ENCODE measurements around the gene TMEM140. TPM values are rescaled to one million over a fixed set of nuclear protein-coding genes. Genes with fewer than 3 reads are reported as not detected.

Gene TMEM140
- total and polyA plus RNA-seq, 9 of the 15 experiments (the other 6 are each of a cell fraction or from before 2014, with no cell fraction given) = 0.03 to 0.82 (median 0.23) TPM

GRCh38 chr7:135208102-135208793 lies 60.4 kb downstream of the TMEM140 start:
- Histone ChIP-seq H3K79me2 (ENCODE audit: control insufficient read depth, insufficient read depth, low read length) (no peaks in the 10 kb centered on the region), H3K36me3 (ENCODE audit: control insufficient read depth, insufficient read depth, low read length) (peaks cover 11% of the 10 kb centered on the region; the same call in 2 of the 3 replicates), H3K27ac (ENCODE audit: extremely low read depth, low read depth, low read length) (no peak overlapping the region), H3K4me1 (replicated peaks in 1 of 2; ENCODE audit: control insufficient read depth in 2 of 2, insufficient read depth in 2 of 2, low read length in 2 of 2) (peaks cover 16 to 27% of the 10 kb centered on the region in 2 experiments), H3K9ac (ENCODE audit: insufficient read depth in 1 of 2, low read depth in 2 of 2, low read length in 2 of 2) (peak overlapping the region in 1 of 2 experiments; percentile 69; a peak in 1 of 4 replicates), H3K27me3 (ENCODE audit: control insufficient read depth in 2 of 2, insufficient read depth in 2 of 2, low read length in 2 of 2) (no peaks in the 10 kb centered on the region; a peak in 1 of 5 replicates), H2AFZ (ENCODE audit: low read depth, low read length) (no peak overlapping the region), H3K9me1 (ENCODE audit: control insufficient read depth, insufficient read depth, low read length) (no peaks in the 10 kb centered on the region), H3K9me3 (replicated peaks; ENCODE audit: control insufficient read depth, insufficient read depth, low read depth, low read length) (no peaks in the 10 kb centered on the region), H3K4me3 (no peak overlapping the region), H4K20me1 (replicated peaks; ENCODE audit: control insufficient read depth, insufficient read depth, low read length) (no peaks in the 10 kb centered on the region), H3K4me2 (ENCODE audit: insufficient read depth, low read length) (no peak overlapping the region; the same call in 1 of the 2 replicates)
- no TSS peak for BruUV-seq (replicated peaks)
- in situ Hi-C loops (cut with MboI) (no loop called here), intact Hi-C loops (cut with micrococcal nuclease) (no loop called here)
- WGBS (ENCODE audit: insufficient coverage, low coverage, missing lambda C conversion rate) = 45% methylated on average over 6 of the region's 6 CpGs
- peak in 2 of 4 experiments; percentile 53 to 57 for DNase-seq (ENCODE audit: extremely low read depth in 1 of 4, low spot score in 3 of 4)
- peak; percentile 78 for FAIRE-seq
- CTCF ChIA-PET (ENCODE audit: low intra/inter-chr PET ratio) = no interaction called here
- POLR2A ChIA-PET = interaction anchor here (0.5 kb wide), 1 partner anchor 21 kb away, joined by 3 read pairs; no protein-coding TSS in a partner anchor
- no peak for ATAC-seq
- no peak for TF ChIP-seq FOXK1 (CRISPR knock-in tag; IDR thresholded peaks at IDR 0.05; ENCODE audit: borderline replicate concordance)
- TF ChIP-seq BHLHE40 (IDR thresholded peaks at IDR 0.05; ENCODE audit: low read length) = peak; percentile 34; the same call in 1 of the 2 replicates
- peak; percentile 98 for TF ChIP-seq MEIS2 (IDR thresholded peaks at IDR 0.05; ENCODE audit: partially characterized antibody)
- peak; percentile 41; the same call in 1 of the 2 replicates for TF ChIP-seq RAD51 (IDR thresholded peaks at IDR 0.05; ENCODE audit: borderline replicate concordance, low read depth)
- TF ChIP-seq CCNT2 (IDR thresholded peaks at IDR 0.05; ENCODE audit: borderline replicate concordance, extremely low read depth, insufficient read length, low read depth, low read length) = no peak
- peak; percentile 37; the same call in 1 of the 2 replicates for TF ChIP-seq CREM (IDR thresholded peaks at IDR 0.05; ENCODE audit: low read depth)
- peak; percentile 96 for TF ChIP-seq PKNOX1 (IDR thresholded peaks at IDR 0.05)
- TF ChIP-seq ARID1B (IDR thresholded peaks at IDR 0.05) = no peak
- no peak for TF ChIP-seq ZBTB40 (IDR thresholded peaks at IDR 0.05)
- TF ChIP-seq ZBTB40 (CRISPR knock-in tag; IDR thresholded peaks at IDR 0.05) = no peak
- TF ChIP-seq FOXK2 (conservative IDR thresholded peaks at IDR 0.05 in 1 of 2, IDR thresholded peaks at IDR 0.05 in 1 of 2; ENCODE audit: low read depth in 2 of 2) = no peak
- TF ChIP-seq ZNF347 (CRISPR knock-in tag; IDR thresholded peaks at IDR 0.05; ENCODE audit: low read depth) = no peak

All from K562 (cell line).